SK-N-SH (cell line): ENCODE measurements around the gene RAD54L2. TPM values are rescaled to one million over a fixed set of nuclear protein-coding genes. Genes with fewer than 3 reads are reported as not detected.
"Not testable (repeated sequence)": the region's sequence is repeated elsewhere in the genome, so short reads cannot be mapped to it uniquely, and the experiment has no call there.

Experiments used
- CTCF ChIA-PET: fragments of 300-600, 350-600 bp; formaldehyde crosslinking; extraction: SDS; loops from one replicate; lab custom pipeline; 2021; lab: Yijun Ruan, JAX
- POLR2A ChIA-PET: fragments of 350-600 bp; sonication (Branson Sonifier 250); formaldehyde crosslinking; extraction: SDS; loops from one replicate; lab custom pipeline; 2020; ENCODE audit warnings: antibody characterized with exemption, inconsistent platforms; lab: Yijun Ruan, JAX
- DNase-seq: peaks from one replicate; pipeline ENCODE4 v3.0.0; 2012
- H2AFZ ChIP-seq: fragments of 200-600 bp; sonication (generic); 2 replicates; pipeline ENCODE4 v1.8.1; 2016; ENCODE audit warnings: antibody characterized with exemption, mild to moderate bottlenecking, low read depth
- H3F3A ChIP-seq: fragments of 200-600 bp; sonication (generic); replicated peaks from 2 replicates; pipeline ENCODE3; 2016; ENCODE audit warnings: antibody characterized with exemption, mild to moderate bottlenecking; ENCODE audit not compliant: insufficient read depth
- H3K27ac ChIP-seq, 2 experiments: fragments of 200-500 bp in 1 of 2; fragments of 200-600 bp in 1 of 2; sonication (Bioruptor generic) in 1 of 2; sonication (generic), shearing (Covaris generic) in 1 of 2; 2 replicates each; pipeline versions ENCODE4 v1.5.1 to v1.6.1; 2014 to 2016; ENCODE audit warnings: low read depth in 2 of 2, inconsistent platforms in 1 of 2, low read length in 1 of 2, mild to moderate bottlenecking in 1 of 2, mixed read lengths in 1 of 2
- H3K27me3 ChIP-seq: fragments of 200-600 bp; sonication (generic), shearing (Covaris generic); 2 replicates; pipeline ENCODE4 v1.6.1; 2016; ENCODE audit warnings: mixed run types; ENCODE audit not compliant: insufficient read depth
- H3K36me3 ChIP-seq, 2 experiments: fragments of 200-500 bp in 1 of 2; fragments of 200-600 bp in 1 of 2; sonication (Bioruptor generic) in 1 of 2; sonication (generic) in 1 of 2; replicated peaks in 1 of 2; 2 replicates each; pipeline versions ENCODE3 to v1.5.1; 2014 to 2016; ENCODE audit warnings: low read length in 1 of 2, mild to moderate bottlenecking in 1 of 2; ENCODE audit not compliant: insufficient read depth in 2 of 2, control insufficient read depth in 1 of 2
- H3K4me1 ChIP-seq, 2 experiments: fragments of 200-500 bp in 1 of 2; fragments of 200-600 bp in 1 of 2; sonication (Bioruptor generic) in 1 of 2; sonication (generic), shearing (Covaris generic) in 1 of 2; 2 replicates each; pipeline versions ENCODE4 v1.5.1 to v1.6.1; 2014 to 2016; ENCODE audit warnings: low read depth in 1 of 2, low read length in 1 of 2, mixed run types in 1 of 2; ENCODE audit not compliant: insufficient read depth in 2 of 2, control insufficient read depth in 1 of 2
- H3K4me2 ChIP-seq: fragments of 200-600 bp; sonication (generic), shearing (Covaris generic); 2 replicates; pipeline ENCODE4 v1.6.1; 2017; ENCODE audit warnings: mixed run types
- H3K4me3 ChIP-seq, 2 experiments: fragments of 200-500 bp in 1 of 2; fragments of 200-600 bp in 1 of 2; sonication (Bioruptor generic) in 1 of 2; sonication (generic), shearing (Covaris generic) in 1 of 2; 2 replicates each; pipeline versions ENCODE4 v1.5.1 to v1.8.1; 2014 to 2016; ENCODE audit warnings: low read depth in 2 of 2, inconsistent platforms in 1 of 2, low read length in 1 of 2, mild to moderate bottlenecking in 1 of 2, mixed read lengths in 1 of 2, moderate library complexity in 1 of 2
- H3K79me2 ChIP-seq: fragments of 200-600 bp; sonication (generic); 2 replicates; pipeline ENCODE4 v1.8.1; 2017; ENCODE audit warnings: mild to moderate bottlenecking; ENCODE audit not compliant: insufficient read depth
- H3K9ac ChIP-seq: fragments of 200-600 bp; sonication (generic); 2 replicates; pipeline ENCODE4 v1.6.1; 2017; ENCODE audit warnings: mixed run types
- H3K9me2 ChIP-seq: fragments of 200-600 bp; sonication (generic); 2 replicates; pipeline ENCODE4 v1.6.1; 2017; ENCODE audit warnings: mixed run types
- H3K9me3 ChIP-seq: fragments of 200-600 bp; sonication (generic); 2 replicates; pipeline ENCODE4 v1.6.1; 2017; ENCODE audit warnings: mixed run types, mild to moderate bottlenecking, moderate library complexity
- H4K20me1 ChIP-seq: fragments of 200-600 bp; sonication (generic); 2 replicates; pipeline ENCODE4 v1.6.1; 2017; ENCODE audit warnings: mild to moderate bottlenecking, mixed run types; ENCODE audit not compliant: insufficient read depth
- EZH2phosphoT487 ChIP-seq: fragments of 200-600 bp; sonication (generic); IDR thresholded peaks from 2 replicates; pipeline ENCODE4 v1.6.1; 2017; ENCODE audit warnings: low read depth, mixed run types, mild to moderate bottlenecking, antibody characterized with exemption, moderate library complexity, borderline replicate concordance
- JUND ChIP-seq: IDR thresholded peaks from 2 replicates; pipeline ENCODE4 v1.4.0; 2012
- MAX ChIP-seq: IDR thresholded peaks from 2 replicates; pipeline ENCODE4 v1.4.0; 2012; ENCODE audit warnings: low read depth
- TAF1 ChIP-seq: IDR thresholded peaks from 2 replicates; pipeline ENCODE4 v1.6.1; 2012; ENCODE audit warnings: low read depth, mild to moderate bottlenecking, low read length, moderate library complexity, borderline replicate concordance
- TCF12 ChIP-seq: IDR thresholded peaks from 2 replicates; pipeline ENCODE4 v1.4.0; 2012
- USF1 ChIP-seq: IDR thresholded peaks from 2 replicates; pipeline ENCODE4 v1.4.0; 2012; ENCODE audit warnings: low read depth, borderline replicate concordance
- WGBS: methylation state at CpG from one replicate; pipeline ENCODE4 v1.1.6; 2017; ENCODE audit warnings: low lambda C conversion rate; 5-methylcytosine and 5-hydroxymethylcytosine counted together
- polyA plus RNA-seq, 3 experiments: library from polyadenylated mRNA; depleted of rRNA; stranded (reverse); fragments of >200 nt; gene quantifications; 2 replicates each; pipeline ENCODE4 v1.2.3, GENCODE V29; 2012

The RAD54L2 gene
- polyA plus RNA-seq, 1 of the 3 experiments (the other 2 are of a cell fraction), result 3.6 TPM

- TF ChIP-seq USF1, result no peak
These were observed 432 bp upstream of the RAD54L2 start (continued) for GRCh38 chr3:51538115-51538458.

GRCh38 chr3:51539291-51539941, 897 bp downstream of the RAD54L2 start:
- 4% methylated on average over 10 of the region's 11 CpGs for WGBS
- TF ChIP-seq MAX (no peak), JUND (no peak), TAF1 (no peak)
- no peaks in the 10 kb centered on the region for H3K9me2 ChIP-seq
- peak overlapping the region; percentile 86 for H3K4me2 ChIP-seq
- no peaks in the 10 kb centered on the region for H3K27me3 ChIP-seq
- peak overlapping the region; percentile 96 for H3K9ac ChIP-seq
- peak overlapping the region; percentile 77 to 78 for H3K27ac ChIP-seq
- no peaks in the 10 kb centered on the region for H3K9me3 ChIP-seq
- peak; percentile 51 for DNase-seq
- no peaks in the 10 kb centered on the region; the same call in 1 of the 2 replicates for H4K20me1 ChIP-seq
- H2AFZ ChIP-seq, result peak overlapping the region; percentile 88; the same call in 1 of the 2 replicates
- ChIA-PET CTCF (interaction anchor here (0.6 to 3.0 kb wide), 9 partner anchors 28 to 407 kb away, joined by 3 to 13 read pairs (median 4); no protein-coding TSS in a partner anchor), POLR2A (interaction anchor here (0.6 to 1.3 kb wide), 3 partner anchors 15 to 130 kb away, joined by 3 to 6 read pairs (median 4); no protein-coding TSS in a partner anchor)
- peaks cover 3 to 5% of the 10 kb centered on the region in 2 experiments for H3K36me3 ChIP-seq
- H3F3A ChIP-seq, result peaks cover 19% of the 10 kb centered on the region
- H3K4me1 ChIP-seq, result peaks cover 0 to 14% of the 10 kb centered on the region in 2 experiments; a peak in 3 of 4 replicates
- peak overlapping the region; percentile 82 to 89 for H3K4me3 ChIP-seq
- peaks cover 70% of the 10 kb centered on the region for H3K79me2 ChIP-seq

GRCh38 chr3:51542596-51542995, 4.1 kb downstream of the RAD54L2 start:
- not testable (repeated sequence) for H3K9me3 ChIP-seq, H4K20me1 ChIP-seq
- 98% methylated on average over 11 of the region's 11 CpGs for WGBS

GRCh38 chr3:51544011-51544775, 5.7 kb downstream of the RAD54L2 start:
- Histone ChIP-seq H3K4me2 (no peak overlapping the region), H3K4me3 (no peak overlapping the region), H3K79me2 (peaks cover 94% of the 10 kb centered on the region), H3K9me2 (no peaks in the 10 kb centered on the region), H4K20me1 (no peaks in the 10 kb centered on the region; the same call in 1 of the 2 replicates), H3K4me1 (peaks cover 0 to 10% of the 10 kb centered on the region in 2 experiments; a peak in 2 of 4 replicates), H3K9me3 (no peaks in the 10 kb centered on the region), H3K27me3 (no peaks in the 10 kb centered on the region), H3F3A (peaks cover 7% of the 10 kb centered on the region), H3K36me3 (peaks cover 5 to 9% of the 10 kb centered on the region in 2 experiments), H2AFZ (no peak overlapping the region), H3K27ac (no peak overlapping the region), H3K9ac (no peak overlapping the region)
- POLR2A ChIA-PET, result no interaction called here
- TF ChIP-seq TCF12, result no peak
- no peak for TF ChIP-seq EZH2phosphoT487
- WGBS, result 97% methylated on average over 3 of the region's 3 CpGs
- CTCF ChIA-PET, result no interaction called here
- no peak for DNase-seq

More at GRCh38 chr3:51542596-51542995, 4.1 kb downstream of the RAD54L2 start:
- peaks cover 0 to 13% of the 10 kb centered on the region in 2 experiments; a peak in 3 of 4 replicates for H3K4me1 ChIP-seq
- H3K4me2 ChIP-seq, CTCF ChIA-PET, H3K4me3 ChIP-seq, H3K36me3 ChIP-seq, H3K27ac ChIP-seq, POLR2A ChIA-PET, DNase-seq, H2AFZ ChIP-seq, H3K27me3 ChIP-seq, H3K9ac ChIP-seq, H3K9me2 ChIP-seq: not testable (repeated sequence)
- peaks cover 19% of the 10 kb centered on the region for H3F3A ChIP-seq
- peaks cover 91% of the 10 kb centered on the region for H3K79me2 ChIP-seq
